ENCODE data around the gene HLF.
A peak's percentile ranks its signal among the peaks of the same experiment; 100 is the strongest.

HLF gene

DNA sequence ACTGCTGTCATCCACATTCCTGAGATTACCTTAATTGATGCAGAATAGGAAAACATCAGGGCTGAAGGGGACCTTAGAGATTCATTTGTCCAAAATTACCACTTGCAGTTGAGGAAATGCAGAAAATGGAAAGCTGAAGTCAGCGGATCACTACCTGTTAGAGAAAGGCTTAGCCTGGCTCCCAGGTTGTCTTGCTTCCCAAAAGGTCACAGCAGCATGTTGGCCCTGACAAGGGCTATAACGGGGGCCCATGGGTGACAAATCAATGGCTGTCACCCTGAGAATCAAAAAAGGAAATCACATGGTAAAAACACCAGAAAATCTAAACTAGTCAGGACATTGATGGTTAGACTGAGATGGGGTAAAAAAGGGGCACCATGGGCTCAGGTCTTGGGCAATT, 51.7 kb downstream of the HLF start:
- no peaks in the 10 kb centered on the region for H3K27me3 Mint-ChIP-seq (ENCODE audit: low read depth)
- no peak for TF ChIP-seq CTCF (IDR thresholded peaks at IDR 0.05; ENCODE audit: unreplicated experiment in 3 of 3)
- no peak overlapping the region for H3K27ac Mint-ChIP-seq
- H3K9me3 Mint-ChIP-seq: no peaks in the 10 kb centered on the region
- no peak overlapping the region for H3K4me3 Mint-ChIP-seq
- H3K36me3 Mint-ChIP-seq (ENCODE audit: low read depth): peaks cover 7% of the 10 kb centered on the region
- peaks cover 9% of the 10 kb centered on the region for H3K4me1 Mint-ChIP-seq

DNA sequence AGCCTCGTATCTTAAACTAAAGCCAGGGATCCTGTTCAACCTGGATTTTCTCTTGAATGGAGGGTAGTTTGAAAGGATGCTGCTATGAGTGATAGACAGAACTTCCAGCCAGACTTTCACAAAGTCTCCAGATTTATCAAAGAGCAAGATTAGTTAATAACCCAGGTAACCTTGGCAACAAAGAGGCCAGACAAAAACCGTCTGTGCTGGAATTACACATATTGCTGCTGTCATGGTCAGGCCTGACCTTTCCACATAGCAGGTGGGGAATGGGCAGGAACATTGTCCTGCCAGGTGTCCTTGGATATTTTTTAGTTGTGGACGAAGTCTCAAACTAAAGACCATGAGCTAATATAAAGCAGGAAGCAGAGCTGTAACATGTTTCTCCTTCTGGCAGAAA, 52.5 kb downstream of the HLF start:
- no peak overlapping the region for H3K4me3 Mint-ChIP-seq
- H3K27ac Mint-ChIP-seq: no peak overlapping the region
- no peaks in the 10 kb centered on the region for H3K27me3 Mint-ChIP-seq (ENCODE audit: low read depth)
- H3K9me3 Mint-ChIP-seq: no peaks in the 10 kb centered on the region
- H3K4me1 Mint-ChIP-seq: peaks cover 9% of the 10 kb centered on the region
- no peak for TF ChIP-seq CTCF (IDR thresholded peaks at IDR 0.05; ENCODE audit: unreplicated experiment in 3 of 3)
- H3K36me3 Mint-ChIP-seq (ENCODE audit: low read depth): peaks cover 7% of the 10 kb centered on the region

DNA sequence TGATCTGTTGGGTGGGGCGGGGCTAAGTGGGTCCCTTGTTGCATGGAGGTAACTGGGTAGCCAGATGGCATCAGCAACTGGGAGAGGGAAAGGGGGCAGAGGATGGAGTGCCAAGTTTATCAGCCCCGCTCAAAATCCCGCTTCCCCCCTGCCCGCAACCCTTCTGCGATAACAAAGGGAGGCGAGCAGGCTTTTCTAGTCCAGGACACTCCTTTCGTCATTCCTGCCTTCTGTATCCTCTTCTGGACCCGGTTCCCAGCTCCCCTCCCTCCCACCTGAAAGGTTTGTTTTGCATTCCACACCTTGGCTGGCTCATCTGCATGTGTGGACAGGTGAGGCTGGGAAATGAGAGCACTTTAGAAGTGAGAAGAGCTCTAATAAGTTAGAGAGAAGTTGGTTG, 53.3 kb downstream of the HLF start:
- peaks cover 7% of the 10 kb centered on the region for H3K36me3 Mint-ChIP-seq (ENCODE audit: low read depth)
- H3K4me3 Mint-ChIP-seq: no peak overlapping the region
- peaks cover 9% of the 10 kb centered on the region for H3K4me1 Mint-ChIP-seq
- no peaks in the 10 kb centered on the region for H3K27me3 Mint-ChIP-seq (ENCODE audit: low read depth)
- TF ChIP-seq CTCF (IDR thresholded peaks at IDR 0.05; ENCODE audit: unreplicated experiment in 3 of 3): no peak
- no peaks in the 10 kb centered on the region for H3K9me3 Mint-ChIP-seq
- no peak overlapping the region for H3K27ac Mint-ChIP-seq

GRCh38 chr17:55318715-55319487, 54.1 kb downstream of the HLF start:
- TF ChIP-seq CTCF (IDR thresholded peaks at IDR 0.05; ENCODE audit: unreplicated experiment in 3 of 3): no peak
- Mint-ChIP-seq H3K27me3 (ENCODE audit: low read depth) (no peaks in the 10 kb centered on the region), H3K4me3 (no peak overlapping the region), H3K4me1 (peaks cover 10% of the 10 kb centered on the region), H3K27ac (no peak overlapping the region), H3K9me3 (no peaks in the 10 kb centered on the region), H3K36me3 (ENCODE audit: low read depth) (peaks cover 7% of the 10 kb centered on the region)

- Mint-ChIP-seq H3K9me3 (no peaks in the 10 kb centered on the region), H3K27ac (peak overlapping the region in 2 of 3 experiments; percentile 13 to 36), H3K4me1 (peaks cover 18% of the 10 kb centered on the region)
Observed at GRCh38 chr17:55319933-55320593, 55.3 kb downstream of the HLF start.

More at GRCh38 chr17:55319933-55320593, 55.3 kb downstream of the HLF start:
- Mint-ChIP-seq H3K27me3 (ENCODE audit: low read depth) (no peaks in the 10 kb centered on the region), H3K4me3 (no peak overlapping the region), H3K36me3 (ENCODE audit: low read depth) (peaks cover 7% of the 10 kb centered on the region)
- TF ChIP-seq CTCF (IDR thresholded peaks at IDR 0.05; ENCODE audit: unreplicated experiment in 3 of 3): no peak

Data from nephron (organoid).